Testis (tissue), 3 donors: ENCODE measurements around the gene CHGA. TPM values are rescaled to one million over a fixed set of nuclear protein-coding genes. Genes with fewer than 3 reads are reported as not detected.

Source experiments
- DNase-seq: peaks from one replicate; pipeline ENCODE4 v3.0.0-alpha.2; 2019
- H3K27ac ChIP-seq, 2 donors: fragments of 200-600 bp; sonication (generic); one replicate each; pipeline ENCODE4 v1.5.1; 2019
- H3K27me3 ChIP-seq: fragments of 200-600 bp; sonication (generic); one replicate; pipeline ENCODE4 v1.5.1; 2019
- H3K36me3 ChIP-seq: fragments of 200-600 bp; sonication (generic); one replicate; pipeline ENCODE4 v1.5.1; 2017; ENCODE audit warnings: low read depth; ENCODE audit errors: missing control alignments
- H3K4me1 ChIP-seq: fragments of 200-600 bp; sonication (generic); one replicate; pipeline ENCODE4 v1.5.1; 2019
- H3K4me3 ChIP-seq, 2 donors: fragments of 200-600 bp; sonication (generic); one replicate each; pipeline ENCODE4 v1.5.1; 2017 to 2019
- H3K9me3 ChIP-seq: fragments of 200-600 bp; sonication (generic); one replicate; pipeline ENCODE4 v1.5.1; 2017
- CTCF ChIP-seq, 3 experiments: fragments of 450-650 bp in 2 of 3; fragments of 200-600 bp in 1 of 3; sonication (generic) in 1 of 3; IDR thresholded peaks; one replicate each; pipeline ENCODE4 v1.5.1; 2016 to 2019; ENCODE audit warnings: antibody characterized with exemption in 3 of 3, mild to moderate bottlenecking in 2 of 3, moderate library complexity in 1 of 3
- POLR2A ChIP-seq: fragments of 450-650 bp; IDR thresholded peaks from one replicate; pipeline ENCODE4 v1.6.1; 2017; ENCODE audit warnings: antibody characterized with exemption, mild to moderate bottlenecking, moderate library complexity
- WGBS, 2 donors: methylation state at CpG; one replicate each; pipeline ENCODE4 v1.1.5; 2018; 5-methylcytosine and 5-hydroxymethylcytosine counted together
- intact Hi-C: fragments of 100-400 bp; cut with DNase I; formaldehyde crosslinking; loops from one replicate; pipeline ENCODE4 v1.15.1; 2023; ENCODE audit warnings: low total_unique reads
- polyA plus RNA-seq: library from polyadenylated mRNA; stranded (reverse); fragments of 350-450 nt; fragmentation: Illumina TruSeq; extraction: RNeasy Lipid Tissue Mini Kit (QIAGEN cat#74804); gene quantifications from one replicate; pipeline ENCODE4 v1.2.3, GENCODE V29; 2014; ENCODE audit warnings: low read depth, low replicate concordance; ENCODE audit not compliant: insufficient read depth
- total RNA-seq, 2 donors: library from RNA; depleted of rRNA; stranded (reverse); fragments of >200 nt; gene quantifications; one replicate each; pipeline ENCODE4 v1.2.3, GENCODE V29; 2016

CHGA gene
- total and polyA plus RNA-seq, 3 donors from 2014 or later: 92.9 to 225 (median 191) TPM

- 83 to 92% methylated on average over 4 of the region's 4 CpGs for WGBS, 2 donors
- no peaks in the 10 kb centered on the region for H3K36me3 ChIP-seq
- no peaks in the 10 kb centered on the region for H3K9me3 ChIP-seq
- DNase-seq: no peak
- H3K27me3 ChIP-seq: no peaks in the 10 kb centered on the region
- no peak overlapping the region for H3K4me3 ChIP-seq
- TF ChIP-seq CTCF (IDR thresholded peaks at IDR 0.05): no peak
- no peak for TF ChIP-seq POLR2A
- no peak overlapping the region for H3K27ac ChIP-seq
- intact Hi-C loops: no loop called here
- H3K4me1 ChIP-seq: peaks cover 7% of the 10 kb centered on the region
These were observed 55.5 kb downstream of the CHGA start for GRCh38 chr14:92978229-92979021.

GRCh38 chr14:92980866-92981265 lies 57.9 kb downstream of the CHGA start:
- Histone ChIP-seq H3K27ac (no peak overlapping the region), H3K4me1 (peaks cover 21% of the 10 kb centered on the region), H3K36me3 (no peaks in the 10 kb centered on the region), H3K9me3 (no peaks in the 10 kb centered on the region), H3K4me3 (no peak overlapping the region), H3K27me3 (no peaks in the 10 kb centered on the region)
- no peak for DNase-seq
- 95 to 100% methylated on average over 4 of the region's 4 CpGs for WGBS, 2 donors
- intact Hi-C loops: no loop called here
- no peak for TF ChIP-seq CTCF (IDR thresholded peaks at IDR 0.05)
- no peak for TF ChIP-seq POLR2A

- TF ChIP-seq CTCF (IDR thresholded peaks at IDR 0.05) (no peak), POLR2A (no peak)
- no peaks in the 10 kb centered on the region for H3K9me3 ChIP-seq
- no peaks in the 10 kb centered on the region for H3K36me3 ChIP-seq
- H3K27me3 ChIP-seq: no peaks in the 10 kb centered on the region
- no peak overlapping the region for H3K4me3 ChIP-seq
- peaks cover 29% of the 10 kb centered on the region for H3K4me1 ChIP-seq
- no peak overlapping the region for H3K27ac ChIP-seq
- intact Hi-C loops: no loop called here
- no peak for DNase-seq
- 96 to 97% methylated on average over 8 of the region's 8 CpGs for WGBS, 2 donors
These were observed 58.8 kb downstream of the CHGA start for GRCh38 chr14:92981726-92982125.

GRCh38 chr14:92982956-92983355 lies 60.0 kb downstream of the CHGA start:
- Histone ChIP-seq H3K9me3 (no peaks in the 10 kb centered on the region), H3K4me1 (peaks cover 41% of the 10 kb centered on the region), H3K27ac (no peak overlapping the region), H3K36me3 (no peaks in the 10 kb centered on the region), H3K4me3 (no peak overlapping the region), H3K27me3 (no peaks in the 10 kb centered on the region)
- 81 to 88% methylated on average over 4 to 8 of the region's 8 CpGs for WGBS, 2 donors
- intact Hi-C loops: no loop called here
- DNase-seq: no peak
- TF ChIP-seq POLR2A: no peak
- TF ChIP-seq CTCF (IDR thresholded peaks at IDR 0.05): no peak
